GM13977 (cell line): Measurements from ENCODE around the gene NANP.

Source experiments
- DNase-seq: peaks from one replicate; pipeline ENCODE4 v3.0.0; 2012; ENCODE audit warnings: low spot score
- CTCF ChIP-seq: IDR thresholded peaks from 2 replicates; pipeline ENCODE4 v1.5.1; 2012; ENCODE audit warnings: mild to moderate bottlenecking, control low read depth; ENCODE audit not compliant: insufficient read depth; ENCODE audit errors: extremely low read depth, missing control alignments
- in situ Hi-C: fragments of 300-500 bp; cut with MboI; formaldehyde crosslinking; loops from one replicate; pipeline ENCODE4 v1.12.0; 2022; ENCODE audit warnings: low sequenced_read_pairs, low pct_unique_long_range_greater_than_20kb, mixed read lengths, inconsistent platforms; ENCODE audit not compliant: unreplicated experiment

NANP gene

GRCh38 chr20:25571240-25571639, 52.6 kb downstream of the NANP start:
- no peak for DNase-seq
- no peak for TF ChIP-seq CTCF
- in situ Hi-C loops: no loop called here

- in situ Hi-C loops: no loop called here
- no peak for DNase-seq
- TF ChIP-seq CTCF: no peak
Measured at GRCh38 chr20:25570148-25570530, 53.7 kb downstream of the NANP start.

- in situ Hi-C loops: no loop called here
- no peak for DNase-seq
- no peak for TF ChIP-seq CTCF
Measured at GRCh38 chr20:25567286-25567685, 56.5 kb downstream of the NANP start.

- in situ Hi-C loops: no loop called here
- no peak for TF ChIP-seq CTCF
- DNase-seq: no peak
Measured at GRCh38 chr20:25566821-25567220, 57.0 kb downstream of the NANP start.

- in situ Hi-C loops: no loop called here
- DNase-seq: no peak
- TF ChIP-seq CTCF: no peak
Measured at GRCh38 chr20:25565578-25566157, 58.1 kb downstream of the NANP start.

- in situ Hi-C loops: no loop called here
- no peak for TF ChIP-seq CTCF
- no peak for DNase-seq
Measured at GRCh38 chr20:25563876-25564275, 59.9 kb downstream of the NANP start.

- in situ Hi-C loops: no loop called here
- no peak for DNase-seq
- no peak for TF ChIP-seq CTCF
Measured at GRCh38 chr20:25563362-25563761, 60.5 kb downstream of the NANP start.
